ENCODE results near the gene MEGF11.

DNA sequence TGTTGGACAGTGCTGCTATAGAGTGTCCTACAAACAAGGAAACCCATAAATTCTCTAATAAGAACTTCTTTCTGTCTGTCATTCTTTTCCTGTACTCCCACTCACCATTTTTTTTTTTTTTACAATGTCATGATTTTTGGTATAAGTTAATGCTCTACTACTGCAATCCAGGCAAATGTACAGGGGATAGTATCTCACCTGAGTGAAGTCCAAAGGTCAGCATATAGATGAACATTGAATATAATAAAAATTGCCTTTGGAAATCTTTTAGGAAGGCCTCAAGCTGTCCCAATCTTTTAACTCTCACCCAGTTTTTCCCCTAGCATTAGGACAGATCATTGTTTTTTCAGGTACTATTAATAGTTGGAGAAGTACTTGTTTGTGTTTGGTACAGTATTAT is 405.6 kb downstream of the MEGF11 start:
- TF ChIP-seq, protein P1, sequence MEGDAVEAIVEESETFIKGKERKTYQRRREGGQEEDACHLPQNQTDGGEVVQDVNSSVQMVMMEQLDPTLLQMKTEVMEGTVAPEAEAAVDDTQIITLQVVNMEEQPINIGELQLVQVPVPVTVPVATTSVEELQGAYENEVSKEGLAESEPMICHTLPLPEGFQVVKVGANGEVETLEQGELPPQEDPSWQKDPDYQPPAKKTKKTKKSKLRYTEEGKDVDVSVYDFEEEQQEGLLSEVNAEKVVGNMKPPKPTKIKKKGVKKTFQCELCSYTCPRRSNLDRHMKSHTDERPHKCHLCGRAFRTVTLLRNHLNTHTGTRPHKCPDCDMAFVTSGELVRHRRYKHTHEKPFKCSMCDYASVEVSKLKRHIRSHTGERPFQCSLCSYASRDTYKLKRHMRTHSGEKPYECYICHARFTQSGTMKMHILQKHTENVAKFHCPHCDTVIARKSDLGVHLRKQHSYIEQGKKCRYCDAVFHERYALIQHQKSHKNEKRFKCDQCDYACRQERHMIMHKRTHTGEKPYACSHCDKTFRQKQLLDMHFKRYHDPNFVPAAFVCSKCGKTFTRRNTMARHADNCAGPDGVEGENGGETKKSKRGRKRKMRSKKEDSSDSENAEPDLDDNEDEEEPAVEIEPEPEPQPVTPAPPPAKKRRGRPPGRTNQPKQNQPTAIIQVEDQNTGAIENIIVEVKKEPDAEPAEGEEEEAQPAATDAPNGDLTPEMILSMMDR (IDR thresholded peaks at IDR 0.05): no peak
- TF ChIP-seq POLR2A (IDR thresholded peaks at IDR 0.05): no peak
